HepG2 (cell line): Measurements from ENCODE around the gene SLC11A1. TPM values are rescaled to one million over a fixed set of nuclear protein-coding genes. Genes with fewer than 3 reads are reported as not detected.

Source experiments
- ARNT2 ChIP-seq: sonication (generic); formaldehyde crosslinking; IDR thresholded peaks from 2 replicates; pipeline ENCODE4 v1.8.0; 2022; ENCODE audit warnings: mild to moderate bottlenecking, low read depth, missing genetic modification reagents, moderate library complexity
- ASH2L ChIP-seq: fragments of 300-600, 200-600 bp; sonication (generic); IDR thresholded peaks from 2 replicates; pipeline ENCODE4 v1.7.0; 2017; ENCODE audit warnings: low read depth, mild to moderate bottlenecking, moderate library complexity, mixed read lengths, low read length; ENCODE audit not compliant: insufficient read length
- ATF1 ChIP-seq: IDR thresholded peaks from 2 replicates; pipeline ENCODE4 v1.6.1; 2016; ENCODE audit warnings: mild to moderate bottlenecking, control low read depth
- E2F1 ChIP-seq: sonication (generic); formaldehyde crosslinking; IDR thresholded peaks from 2 replicates; pipeline ENCODE4 v1.5.0; 2020; ENCODE audit warnings: missing genetic modification reagents
- E2F2 ChIP-seq: sonication (generic); formaldehyde crosslinking; IDR thresholded peaks from 2 replicates; pipeline ENCODE4 v1.4.0; 2020; ENCODE audit warnings: missing genetic modification reagents, borderline replicate concordance
- FOXK2 ChIP-seq: fragments of 450-650 bp; IDR thresholded peaks from 2 replicates; pipeline ENCODE4 v1.6.1; 2016
- GATAD2A ChIP-seq: IDR thresholded peaks from 2 replicates; pipeline ENCODE4 v1.6.1; 2016
- GFI1 ChIP-seq: sonication (generic); formaldehyde crosslinking; IDR thresholded peaks from 2 replicates; pipeline ENCODE4 v1.5.0; 2020; ENCODE audit warnings: missing genetic modification reagents, mild to moderate bottlenecking, borderline replicate concordance
- GMEB2 ChIP-seq: IDR thresholded peaks from 2 replicates; pipeline ENCODE4 v1.6.1; 2016; ENCODE audit warnings: missing biosample characterization, missing genetic modification reagents, low read depth
- IKZF1 ChIP-seq: fragments of 450-650 bp; IDR thresholded peaks from 2 replicates; pipeline ENCODE4 v1.7.1; 2016
- NR0B2 ChIP-seq: sonication (generic); formaldehyde crosslinking; IDR thresholded peaks from 2 replicates; pipeline ENCODE4 v1.4.0; 2020; ENCODE audit warnings: mild to moderate bottlenecking, missing genetic modification reagents
- NR2F1 ChIP-seq, 2 experiments: fragments of 450-650 bp in 1 of 2; formaldehyde crosslinking in 1 of 2; IDR thresholded peaks; 2 replicates each; pipeline versions ENCODE4 v1.5.0 to v1.6.1; 2016 to 2020; ENCODE audit warnings: mild to moderate bottlenecking in 1 of 2, missing compliant biosample characterization in 1 of 2, missing genetic modification reagents in 1 of 2, moderate library complexity in 1 of 2
- YY1 ChIP-seq: IDR thresholded peaks from 2 replicates; pipeline ENCODE4 v1.6.1; 2011; ENCODE audit warnings: low read length, low read depth, moderate library complexity, mild to moderate bottlenecking; ENCODE audit not compliant: insufficient read depth, insufficient replicate concordance
- ZBTB20 ChIP-seq: sonication (generic); formaldehyde crosslinking; IDR thresholded peaks from 2 replicates; pipeline ENCODE4 v1.8.1; 2023; ENCODE audit warnings: missing genetic modification reagents, low read depth, mild to moderate bottlenecking, borderline replicate concordance
- ZBTB25 ChIP-seq: IDR thresholded peaks from 2 replicates; pipeline ENCODE4 v1.6.1; 2018; ENCODE audit warnings: missing genetic modification reagents
- ZNF224 ChIP-seq: sonication (generic); formaldehyde crosslinking; IDR thresholded peaks from 2 replicates; pipeline ENCODE4 v1.5.0; 2020; ENCODE audit warnings: mild to moderate bottlenecking, missing genetic modification reagents
- ZNF503 ChIP-seq: sonication (generic); formaldehyde crosslinking; IDR thresholded peaks from 2 replicates; pipeline ENCODE4 v1.4.0; 2020; ENCODE audit warnings: missing genetic modification reagents
- ZNF703 ChIP-seq: sonication (generic); formaldehyde crosslinking; IDR thresholded peaks from 2 replicates; pipeline ENCODE4 v1.5.1; 2020; ENCODE audit warnings: missing genetic modification reagents, mild to moderate bottlenecking, moderate library complexity, borderline replicate concordance
- ZNF704 ChIP-seq: sonication (generic); formaldehyde crosslinking; IDR thresholded peaks from 2 replicates; pipeline ENCODE4 v1.8.1; 2023; ENCODE audit warnings: mild to moderate bottlenecking, inconsistent platforms, moderate library complexity, missing genetic modification reagents, borderline replicate concordance
- ZNF747 ChIP-seq: sonication (generic); formaldehyde crosslinking; IDR thresholded peaks from 2 replicates; pipeline ENCODE4 v1.8.1; 2023; ENCODE audit warnings: missing genetic modification reagents, mild to moderate bottlenecking, borderline replicate concordance
- polyA plus RNA-seq, 8 experiments: library from polyadenylated mRNA; depleted of rRNA in 3 of 8; stranded (reverse) in 7 of 8; unstranded in 1 of 8; fragments of >200 nt; fragmentation: Illumina TruSeq in 4 of 8; extraction: Trizol in 4 of 8; gene quantifications; 2 replicates each; pipeline versions ENCODE4 v1.2.1 to v1.2.3, GENCODE V29; 2011 to 2016; ENCODE audit warnings: low read depth in 4 of 8, missing spikeins in 1 of 8, mixed read lengths in 1 of 8; ENCODE audit not compliant: insufficient read depth in 1 of 8
- total RNA-seq, 5 experiments: library from RNA; depleted of rRNA; stranded (reverse); fragments of >200 nt; fragmentation: Illumina TruSeq; extraction: Trizol; gene quantifications; 2 replicates each; pipeline ENCODE4 v1.2.3, GENCODE V29; 2016; ENCODE audit warnings: low read depth in 1 of 5

Gene SLC11A1
- total and polyA plus RNA-seq, 2 of the 13 experiments (the other 11 are each of a cell fraction or from before 2014, with no cell fraction given) = 0.33 to 2.3 TPM

GRCh38 chr2:218444692-218445357 is 62.8 kb downstream of the SLC11A1 start (continued):
- TF ChIP-seq GFI1 (CRISPR knock-in tag) (peak; percentile 91), NR2F1 (CRISPR knock-in tag; IDR thresholded peaks at IDR 0.05) (peak; percentile 67 to 70; a peak in 2 of 4 replicates), ATF1 (peak; percentile 39; the same call in 1 of the 2 replicates), E2F2 (CRISPR knock-in tag) (no peak), ASH2L (no peak), ZNF704 (CRISPR knock-in tag) (peak; percentile 85; the same call in 1 of the 2 replicates), ZBTB25 (peak; percentile 84), ZBTB20 (peak; percentile 76; the same call in 1 of the 2 replicates), E2F1 (CRISPR knock-in tag) (0 out of 2 replicates have a peak, but pooled peaks have one; percentile 24), YY1 (no peak), GMEB2 (CRISPR knock-in tag) (no peak; the same call in 1 of the 2 replicates), ARNT2 (CRISPR knock-in tag) (no peak), ZNF224 (no peak), ZNF703 (CRISPR knock-in tag) (no peak; the same call in 1 of the 2 replicates), IKZF1 (no peak), GATAD2A (CRISPR knock-in tag) (peak; percentile 99), ZNF747 (CRISPR knock-in tag) (peak; percentile 98), FOXK2 (peak; percentile 96), NR0B2 (CRISPR knock-in tag) (no peak), ZNF503 (CRISPR knock-in tag) (peak; percentile 88)
